ENCODE results near the gene PLEKHG7.

DNA sequence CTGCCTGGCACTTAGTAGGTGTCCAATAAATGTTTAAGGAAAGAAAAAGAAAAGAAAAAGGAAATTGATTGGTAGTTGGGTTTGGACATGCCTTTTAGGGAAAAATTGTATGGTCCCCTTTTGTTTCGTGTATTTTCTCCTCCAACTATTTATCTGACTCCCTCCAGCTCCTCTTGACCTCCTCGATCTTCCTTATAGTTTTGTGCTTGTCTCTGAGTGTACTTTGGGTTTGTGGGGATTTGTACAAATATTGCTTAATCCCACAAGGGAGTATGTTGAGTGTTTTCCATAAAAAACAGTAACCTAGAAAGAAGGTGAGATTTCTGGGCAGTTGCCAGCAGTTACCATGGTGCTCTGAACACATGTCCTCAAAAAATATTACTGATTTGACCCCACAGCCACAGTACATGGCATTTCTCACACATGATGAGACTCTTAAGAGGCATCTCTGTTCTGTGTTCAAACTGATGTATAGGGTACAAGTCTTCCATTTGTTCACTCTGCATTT, 15.7 kb downstream of the PLEKHG7 start:
- TF ChIP-seq, protein P1, sequence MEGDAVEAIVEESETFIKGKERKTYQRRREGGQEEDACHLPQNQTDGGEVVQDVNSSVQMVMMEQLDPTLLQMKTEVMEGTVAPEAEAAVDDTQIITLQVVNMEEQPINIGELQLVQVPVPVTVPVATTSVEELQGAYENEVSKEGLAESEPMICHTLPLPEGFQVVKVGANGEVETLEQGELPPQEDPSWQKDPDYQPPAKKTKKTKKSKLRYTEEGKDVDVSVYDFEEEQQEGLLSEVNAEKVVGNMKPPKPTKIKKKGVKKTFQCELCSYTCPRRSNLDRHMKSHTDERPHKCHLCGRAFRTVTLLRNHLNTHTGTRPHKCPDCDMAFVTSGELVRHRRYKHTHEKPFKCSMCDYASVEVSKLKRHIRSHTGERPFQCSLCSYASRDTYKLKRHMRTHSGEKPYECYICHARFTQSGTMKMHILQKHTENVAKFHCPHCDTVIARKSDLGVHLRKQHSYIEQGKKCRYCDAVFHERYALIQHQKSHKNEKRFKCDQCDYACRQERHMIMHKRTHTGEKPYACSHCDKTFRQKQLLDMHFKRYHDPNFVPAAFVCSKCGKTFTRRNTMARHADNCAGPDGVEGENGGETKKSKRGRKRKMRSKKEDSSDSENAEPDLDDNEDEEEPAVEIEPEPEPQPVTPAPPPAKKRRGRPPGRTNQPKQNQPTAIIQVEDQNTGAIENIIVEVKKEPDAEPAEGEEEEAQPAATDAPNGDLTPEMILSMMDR (IDR thresholded peaks at IDR 0.05) = no peak
- TF ChIP-seq POLR2A (IDR thresholded peaks at IDR 0.05) = no peak

All from Peyer's patch (tissue), 4 donors.